ENCODE measurements around the gene PHGDH.

GRCh38 chr1:119686661-119687060, 25.1 kb upstream of the PHGDH start:
- TF ChIP-seq PRDM10 (IDR thresholded peaks at IDR 0.05; ENCODE audit: partially characterized antibody) = no peak
- TF ChIP-seq STAG1 (CRISPR knock-in tag; IDR thresholded peaks at IDR 0.05; ENCODE audit: borderline replicate concordance) = no peak

Data from K562 (cell line).